Measurements from ENCODE around the gene TUBGCP3.

TUBGCP3 gene

GRCh38 chr13:112451512-112452379 lies 136.2 kb downstream of the TUBGCP3 start:
- DNase-seq, result peak; percentile 40

GRCh38 chr13:112450904-112451240 lies 137.1 kb downstream of the TUBGCP3 start:
- no peak for DNase-seq

DNA sequence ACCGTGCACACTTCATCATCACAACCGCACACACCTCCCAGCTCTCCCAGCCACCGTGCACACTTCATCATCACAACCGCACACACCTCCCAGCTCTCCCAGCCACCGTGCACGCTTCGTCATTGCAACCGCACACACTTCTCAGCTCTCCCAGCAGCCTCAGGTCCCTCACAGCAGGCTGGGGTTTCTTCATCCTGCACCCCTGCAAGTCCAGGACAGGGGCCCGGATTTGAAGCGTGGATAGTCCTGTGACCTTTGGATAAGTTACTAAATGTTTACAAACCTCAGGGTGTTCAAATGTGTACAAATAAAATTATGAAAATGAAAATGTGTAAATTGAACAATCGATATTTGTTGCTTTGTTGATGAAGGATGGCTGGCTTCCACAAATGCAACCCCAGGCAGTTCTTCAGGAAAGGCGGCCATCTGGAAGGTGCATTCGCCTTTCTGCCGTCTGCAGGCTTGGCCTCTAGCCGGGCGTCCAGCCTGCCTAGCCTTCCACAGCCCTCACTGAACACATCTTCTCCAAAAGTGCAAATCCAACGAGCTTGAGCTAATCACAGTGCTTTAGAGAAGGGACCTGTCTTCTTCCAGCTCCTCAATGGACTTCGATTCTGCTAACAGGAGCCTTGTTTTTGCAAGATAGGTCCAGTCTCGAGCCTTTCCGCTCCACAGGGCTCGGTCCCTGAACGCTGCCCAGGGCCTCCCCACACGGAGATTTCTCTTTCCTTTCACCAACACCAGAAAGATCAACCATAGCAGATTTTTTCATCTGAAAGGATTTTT lies 137.6 kb downstream of the TUBGCP3 start:
- peak; percentile 13 for DNase-seq

GRCh38 chr13:112449545-112449930 lies 138.4 kb downstream of the TUBGCP3 start:
- DNase-seq, result peak; percentile 10

DNA sequence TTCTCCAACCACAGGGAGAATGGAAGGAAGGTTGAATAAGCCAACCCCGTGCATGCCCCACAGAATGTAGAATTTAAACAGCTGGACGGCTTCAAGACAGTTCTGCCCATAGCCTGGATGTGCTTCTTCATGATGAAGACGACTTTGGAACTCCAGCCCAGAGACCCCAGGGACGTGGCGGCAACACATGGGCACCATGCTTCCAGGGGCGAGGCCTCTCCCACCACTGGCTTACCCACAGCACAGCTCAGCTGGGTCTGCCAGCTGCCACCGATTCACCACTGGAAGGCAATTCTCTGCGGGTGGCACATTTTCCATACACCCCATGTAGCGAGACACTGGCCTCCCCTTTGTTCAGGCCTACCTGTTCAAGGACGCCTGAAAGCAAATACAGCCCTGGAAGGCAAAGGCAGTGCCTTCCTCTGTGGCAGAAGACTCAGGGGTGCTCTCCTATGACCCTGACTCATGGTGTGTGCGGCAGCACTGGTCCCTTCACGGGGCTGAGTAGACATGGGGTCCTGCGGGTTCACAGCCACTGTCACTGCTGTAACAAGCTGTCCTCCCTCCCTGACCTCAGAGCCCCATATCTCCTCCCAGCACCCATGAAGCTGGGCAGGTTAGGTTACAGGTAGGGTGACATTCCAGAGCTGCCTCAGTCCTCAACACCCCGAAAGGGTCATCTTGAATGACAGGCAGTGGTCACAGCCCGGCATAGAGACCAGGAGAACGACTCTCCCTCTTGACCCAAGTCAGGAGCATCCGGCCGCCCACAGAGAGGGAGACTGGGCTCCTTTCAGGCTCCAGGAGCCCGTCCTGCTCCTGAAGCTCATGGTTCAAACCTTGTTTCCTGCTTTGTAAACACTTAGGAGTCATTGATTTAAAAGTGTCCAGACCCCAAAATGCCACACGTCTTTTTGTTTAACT lies 139.1 kb downstream of the TUBGCP3 start:
- DNase-seq, result peak; percentile 18

GRCh38 chr13:112447761-112448603 lies 140.0 kb downstream of the TUBGCP3 start:
- DNase-seq, result peak; percentile 18

DNA sequence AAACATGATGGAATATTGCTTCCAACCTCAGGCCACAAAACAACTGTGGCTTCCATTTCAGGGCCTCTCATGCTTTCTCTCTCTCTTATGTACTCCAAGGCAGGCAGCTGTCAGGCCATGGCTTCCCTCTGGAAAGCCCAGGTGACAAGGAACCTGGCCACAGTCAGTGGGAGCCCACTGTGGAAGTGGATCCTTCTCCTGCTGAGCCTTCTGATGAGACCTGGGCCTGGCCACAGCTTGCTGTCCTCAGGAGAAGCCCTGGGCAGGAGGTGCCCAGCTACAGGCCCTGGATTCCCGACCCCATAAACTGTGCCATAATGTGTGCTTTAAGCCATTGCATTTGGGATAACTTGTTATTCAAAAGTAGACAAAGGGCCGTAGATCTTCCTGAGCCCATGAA lies 140.6 kb downstream of the TUBGCP3 start:
- no peak for DNase-seq

DNA sequence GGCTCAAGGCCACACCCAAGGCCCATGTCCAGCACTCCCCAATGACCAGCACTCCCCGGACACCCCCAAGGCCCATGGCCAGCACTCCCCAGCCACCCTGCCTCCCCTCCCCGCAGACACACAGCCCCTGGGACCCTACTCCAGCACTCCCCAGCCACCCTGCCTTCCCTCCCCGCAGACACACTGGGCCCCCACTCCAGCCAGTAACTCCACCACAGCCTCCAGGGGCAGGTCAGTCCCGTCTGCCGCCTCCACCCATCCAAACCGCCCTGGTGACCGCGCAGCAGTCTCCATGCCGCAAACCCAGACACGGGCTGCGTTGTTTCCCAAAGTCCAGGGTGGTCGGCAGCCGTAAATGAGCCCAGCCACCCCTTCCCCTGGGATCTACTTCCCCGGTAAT lies 141.1 kb downstream of the TUBGCP3 start:
- peak; percentile 30 for DNase-seq

DNA sequence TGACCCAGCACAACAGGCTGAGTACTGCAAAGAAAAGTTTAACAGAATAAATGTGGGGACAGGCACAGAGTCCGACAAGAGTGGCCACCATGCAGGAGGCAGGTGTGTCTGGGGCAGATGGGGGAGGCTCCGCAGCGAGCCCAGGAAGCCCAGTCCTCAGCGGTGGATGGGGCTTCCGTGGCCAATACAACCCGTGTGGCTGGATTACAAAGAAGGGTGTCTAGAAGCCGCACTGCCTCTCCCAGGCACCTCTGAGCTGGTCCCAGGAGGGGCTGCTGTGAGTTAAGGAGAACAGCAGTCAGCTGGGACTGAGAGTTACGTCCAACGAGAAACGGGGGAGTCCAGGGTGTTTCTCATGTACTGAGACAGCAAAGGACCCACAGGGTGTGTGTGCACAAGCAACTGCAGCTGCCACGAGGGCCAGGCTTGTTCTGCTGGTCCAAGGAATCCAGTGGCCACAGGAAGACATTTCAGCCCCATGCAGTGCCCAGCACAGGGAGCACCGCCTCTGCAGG lies 141.5 kb downstream of the TUBGCP3 start:
- peak; percentile 35 for DNase-seq

GRCh38 chr13:112445411-112446271 lies 142.3 kb downstream of the TUBGCP3 start:
- peak; percentile 26 for DNase-seq

DNA sequence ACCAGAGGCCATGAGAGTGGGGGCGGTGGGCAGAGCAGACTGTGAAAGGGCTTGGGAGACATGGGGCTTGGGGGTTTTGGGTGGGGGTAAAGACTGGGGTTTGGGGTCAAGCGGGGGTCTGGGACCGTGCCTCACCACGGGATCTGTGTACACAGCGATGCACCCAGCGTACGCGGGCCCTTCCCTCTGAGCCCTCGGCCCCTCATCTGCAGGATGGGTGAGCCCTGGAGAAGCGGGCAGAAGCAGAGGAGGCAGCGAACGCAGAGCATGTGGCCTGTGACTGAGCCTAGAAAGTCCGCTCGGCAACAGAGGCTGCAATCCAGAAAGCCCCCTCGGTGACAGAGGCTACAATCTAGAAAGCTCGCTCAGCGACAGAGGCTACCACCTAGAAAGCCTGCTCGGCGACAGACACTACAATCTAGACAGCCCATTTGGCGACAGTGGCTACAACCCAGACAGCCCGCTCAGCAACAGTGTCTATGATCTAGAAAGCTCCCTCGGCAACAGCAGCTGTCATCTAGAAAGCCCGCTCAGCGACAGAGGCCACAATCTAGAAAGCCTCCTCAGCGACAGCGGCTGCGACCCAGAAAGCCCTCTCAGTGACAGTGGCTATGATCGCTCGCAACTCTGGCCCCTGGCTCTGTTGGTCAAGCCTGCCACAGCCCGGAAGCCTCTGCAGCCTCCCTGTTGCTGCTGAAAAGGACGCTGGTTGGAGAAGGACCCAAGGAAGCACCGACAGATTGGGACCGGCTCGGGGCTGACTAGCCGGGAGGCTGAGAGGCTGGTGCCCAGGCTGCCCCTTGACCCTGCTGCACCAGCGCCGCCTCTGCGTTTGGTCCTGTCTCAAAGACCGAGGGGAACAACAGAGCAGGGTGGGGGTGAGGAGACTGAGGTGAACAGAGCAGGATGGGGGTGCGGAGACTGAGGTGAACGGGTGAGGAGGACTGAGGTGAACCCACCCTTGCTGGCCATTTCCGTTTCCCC lies 143.2 kb downstream of the TUBGCP3 start:
- DNase-seq, result peak; percentile 30

- peak; percentile 84 for DNase-seq
These were observed 144.0 kb downstream of the TUBGCP3 start for GRCh38 chr13:112443995-112444311.

DNA sequence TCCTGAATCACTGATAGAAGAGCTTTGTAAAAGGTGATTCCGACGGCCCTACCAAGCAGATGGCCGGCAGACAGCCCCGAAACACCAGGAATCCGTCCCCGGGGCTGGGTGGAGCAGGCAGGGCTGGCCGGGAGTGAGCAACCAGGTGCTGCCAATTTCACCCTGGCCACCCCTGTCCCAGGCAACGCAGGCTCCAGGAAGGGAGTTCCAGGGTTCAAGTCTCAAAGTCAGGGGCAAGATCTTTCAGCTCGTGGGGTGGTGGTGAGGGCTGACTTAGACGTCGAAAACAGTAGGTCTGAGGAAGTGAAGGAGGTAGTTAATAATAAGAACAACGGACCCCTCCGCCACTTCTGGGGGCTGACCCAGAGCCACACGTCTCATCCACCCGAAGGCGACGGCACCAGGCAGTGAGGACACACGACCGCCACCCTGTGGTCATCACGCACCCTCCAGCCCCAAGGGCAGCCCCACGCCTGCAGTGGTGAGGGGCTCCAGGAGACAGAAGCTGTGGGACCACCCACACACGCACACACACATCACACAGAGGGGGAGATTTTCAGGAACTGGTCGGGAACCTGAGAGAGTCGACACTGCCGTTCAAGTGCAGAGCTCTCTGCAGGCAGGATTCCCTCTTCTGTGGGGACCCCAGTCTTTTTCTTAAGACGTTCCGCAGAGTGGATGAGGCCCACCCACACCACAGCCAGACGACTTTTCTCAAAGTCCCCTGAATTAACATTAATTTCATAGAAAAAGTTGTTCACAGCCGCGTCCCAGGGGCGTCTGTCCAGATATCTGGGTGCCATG lies 144.6 kb downstream of the TUBGCP3 start:
- DNase-seq, result no peak

GRCh38 chr13:112442483-112443090 lies 145.4 kb downstream of the TUBGCP3 start:
- DNase-seq, result no peak

DNA sequence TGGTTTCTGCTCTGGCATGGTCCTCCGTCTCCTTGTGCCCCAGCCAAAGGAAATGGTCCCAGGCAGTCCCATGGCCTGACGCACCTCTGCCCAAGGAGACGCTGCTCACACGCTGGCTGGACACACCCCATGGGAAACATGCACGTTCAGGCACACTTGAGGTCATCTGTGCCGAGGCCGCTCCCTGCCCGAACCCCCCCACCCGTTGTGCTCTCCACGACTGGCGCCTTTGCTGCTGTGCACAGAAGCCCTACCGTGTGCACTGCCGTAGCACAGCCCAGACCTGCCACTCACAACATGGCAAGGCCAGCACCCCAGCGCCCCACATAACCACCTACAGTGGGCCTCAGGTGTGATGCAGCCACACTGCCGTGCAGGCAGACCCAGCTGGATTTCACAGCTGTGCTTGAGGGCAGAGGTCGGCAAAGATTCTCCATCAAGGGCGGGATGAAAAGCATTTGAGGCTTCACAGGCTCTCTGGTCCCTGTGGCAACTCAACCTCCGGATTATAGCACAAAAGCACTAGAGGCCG lies 146.1 kb downstream of the TUBGCP3 start:
- no peak for DNase-seq

GRCh38 chr13:112441226-112441625 lies 146.7 kb downstream of the TUBGCP3 start:
- no peak for DNase-seq

DNA sequence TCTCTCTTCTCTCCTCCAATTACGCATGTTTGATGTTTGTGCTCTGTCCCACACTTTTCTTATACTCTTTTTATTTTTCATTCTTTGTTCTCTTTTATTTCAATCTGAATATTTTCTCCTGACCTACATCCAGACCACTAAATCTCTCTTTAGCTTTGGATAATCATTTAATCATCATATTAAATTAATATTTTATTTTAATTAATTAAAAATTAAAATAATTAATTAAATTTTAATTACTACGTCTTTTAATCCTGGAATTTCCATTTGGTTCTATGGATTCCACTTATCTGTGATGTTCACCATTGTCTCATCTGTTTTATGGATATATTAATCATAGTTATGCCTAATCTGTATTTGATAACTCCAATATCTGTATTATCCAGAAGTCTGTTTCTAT lies 149.4 kb downstream of the TUBGCP3 start:
- DNase-seq, result no peak

- no peak for DNase-seq
These were observed 149.9 kb downstream of the TUBGCP3 start for GRCh38 chr13:112438094-112438493.

All from activated CD8-positive, alpha-beta memory T cell treated with anti-CD3 and anti-CD28 coated beads, Interleukin-2, amount 50 U/mL, for 48 hours (primary cell).